ENCODE data around the gene C1RL.
A peak's percentile ranks its signal among the peaks of the same experiment; 100 is the strongest.

C1RL gene

DNA sequence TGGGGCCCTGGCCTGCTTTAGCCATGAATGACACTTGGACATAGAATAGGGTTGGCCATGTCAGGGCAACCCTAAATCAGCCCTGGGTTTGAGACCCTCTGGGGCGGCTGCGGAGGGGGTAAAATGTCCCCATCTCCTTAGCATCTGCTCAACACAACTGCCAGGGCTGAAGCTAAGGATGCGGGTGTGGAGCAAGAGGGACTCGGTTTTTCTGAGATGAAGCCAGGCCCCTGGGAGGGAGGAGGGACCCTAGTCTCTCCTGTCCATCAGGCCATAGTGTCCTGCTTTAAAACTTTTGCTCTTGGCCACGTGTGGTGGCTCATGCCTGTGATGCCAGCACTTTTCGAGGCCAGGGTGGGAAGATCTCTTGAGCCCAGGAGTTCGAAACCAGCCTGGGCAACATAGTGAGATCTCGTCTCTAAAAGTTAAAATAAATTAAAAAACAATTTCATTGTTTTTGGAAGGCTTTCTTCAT, 16.0 kb downstream of the C1RL start:
- H3K4me3 ChIP-seq (ENCODE audit: low read depth, low read length) = no peak overlapping the region
- no peak for DNase-seq (ENCODE audit: low read depth)
- TF ChIP-seq, protein P1, sequence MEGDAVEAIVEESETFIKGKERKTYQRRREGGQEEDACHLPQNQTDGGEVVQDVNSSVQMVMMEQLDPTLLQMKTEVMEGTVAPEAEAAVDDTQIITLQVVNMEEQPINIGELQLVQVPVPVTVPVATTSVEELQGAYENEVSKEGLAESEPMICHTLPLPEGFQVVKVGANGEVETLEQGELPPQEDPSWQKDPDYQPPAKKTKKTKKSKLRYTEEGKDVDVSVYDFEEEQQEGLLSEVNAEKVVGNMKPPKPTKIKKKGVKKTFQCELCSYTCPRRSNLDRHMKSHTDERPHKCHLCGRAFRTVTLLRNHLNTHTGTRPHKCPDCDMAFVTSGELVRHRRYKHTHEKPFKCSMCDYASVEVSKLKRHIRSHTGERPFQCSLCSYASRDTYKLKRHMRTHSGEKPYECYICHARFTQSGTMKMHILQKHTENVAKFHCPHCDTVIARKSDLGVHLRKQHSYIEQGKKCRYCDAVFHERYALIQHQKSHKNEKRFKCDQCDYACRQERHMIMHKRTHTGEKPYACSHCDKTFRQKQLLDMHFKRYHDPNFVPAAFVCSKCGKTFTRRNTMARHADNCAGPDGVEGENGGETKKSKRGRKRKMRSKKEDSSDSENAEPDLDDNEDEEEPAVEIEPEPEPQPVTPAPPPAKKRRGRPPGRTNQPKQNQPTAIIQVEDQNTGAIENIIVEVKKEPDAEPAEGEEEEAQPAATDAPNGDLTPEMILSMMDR (IDR thresholded peaks at IDR 0.05; ENCODE audit: low read depth, low read length, missing control alignments) = no peak

DNA sequence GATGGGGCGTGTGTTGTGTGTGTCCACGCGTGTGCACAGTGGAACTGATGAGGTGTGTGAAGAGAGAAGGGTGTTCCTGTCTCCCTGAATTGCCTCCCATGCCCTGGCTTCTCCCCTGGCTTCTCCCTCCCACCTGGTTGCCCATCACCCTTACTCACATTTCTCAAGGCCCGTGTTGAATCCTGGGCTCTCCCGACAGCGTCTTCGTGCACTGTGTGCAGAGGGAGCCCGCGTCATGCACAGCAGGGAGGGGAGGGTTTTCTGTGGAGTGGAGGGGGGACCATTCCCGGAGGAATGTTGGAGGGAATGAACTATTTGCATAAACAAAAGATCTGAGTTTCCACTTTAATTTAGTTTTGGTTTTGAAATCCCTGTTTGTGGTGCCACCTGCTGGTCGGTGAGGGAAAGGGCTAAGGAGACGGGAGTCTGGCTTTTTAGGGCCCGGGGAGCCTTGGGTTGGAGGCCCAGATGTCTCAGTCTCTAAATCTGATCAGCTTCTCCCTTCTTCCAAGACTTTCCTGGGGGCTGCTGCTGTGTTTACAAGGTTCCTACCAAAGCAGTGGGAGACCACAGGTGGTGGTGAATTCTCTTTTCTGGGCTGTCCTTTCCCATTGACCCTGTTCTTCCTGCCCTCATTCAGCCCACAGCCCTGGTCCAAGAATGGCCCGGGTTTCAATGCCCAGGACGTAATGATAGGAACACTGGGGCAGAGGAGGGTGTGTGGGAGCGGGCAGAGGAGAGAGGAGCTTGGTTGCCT, 16.6 kb downstream of the C1RL start, which contains the start of gene C1R:
TSS of gene C1R (minus strand) at position 217 of the 757 bp plus-strand sequence. CDS start at position 160, 57 bp downstream.
- TF ChIP-seq, protein P1 (IDR thresholded peaks at IDR 0.05; ENCODE audit: low read depth, low read length, missing control alignments) = peak; percentile 90
- DNase-seq (ENCODE audit: low read depth) = no peak
- H3K4me3 ChIP-seq (ENCODE audit: low read depth, low read length) = peak within 1 kb of the TSS; percentile 28

DNA sequence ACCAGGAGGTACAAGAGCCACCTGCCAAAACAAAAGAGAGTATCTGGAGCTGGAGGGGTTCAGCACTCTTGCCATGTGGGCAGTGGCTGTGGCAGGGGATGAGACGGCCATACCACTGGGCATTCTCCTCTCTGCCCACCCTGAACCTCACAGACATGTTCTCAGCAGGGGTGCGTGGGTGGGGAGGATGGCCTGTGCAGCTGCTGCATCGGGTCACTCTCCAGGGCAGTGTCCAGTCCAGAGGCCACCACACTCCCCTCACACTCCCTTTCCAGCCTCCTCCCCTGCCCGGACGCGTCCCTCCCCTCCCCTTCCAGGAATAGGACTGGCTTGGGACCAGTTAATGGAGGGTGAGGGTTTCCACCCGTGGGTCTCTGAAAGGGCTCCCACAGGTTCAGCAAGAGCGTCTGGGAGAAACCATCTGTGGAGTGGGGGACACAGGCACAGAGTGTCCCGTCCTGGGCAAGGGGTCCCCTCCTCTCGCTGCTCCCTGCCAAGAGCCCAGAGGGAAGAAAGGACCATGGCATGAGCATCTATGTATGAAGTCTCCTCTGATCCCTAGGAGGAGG, 17.3 kb downstream of the C1RL start:
- peak overlapping the region; percentile 28 for H3K4me3 ChIP-seq (ENCODE audit: low read depth, low read length)
- DNase-seq (ENCODE audit: low read depth) = no peak
- TF ChIP-seq, protein P1 (IDR thresholded peaks at IDR 0.05; ENCODE audit: low read depth, low read length, missing control alignments) = no peak

DNA sequence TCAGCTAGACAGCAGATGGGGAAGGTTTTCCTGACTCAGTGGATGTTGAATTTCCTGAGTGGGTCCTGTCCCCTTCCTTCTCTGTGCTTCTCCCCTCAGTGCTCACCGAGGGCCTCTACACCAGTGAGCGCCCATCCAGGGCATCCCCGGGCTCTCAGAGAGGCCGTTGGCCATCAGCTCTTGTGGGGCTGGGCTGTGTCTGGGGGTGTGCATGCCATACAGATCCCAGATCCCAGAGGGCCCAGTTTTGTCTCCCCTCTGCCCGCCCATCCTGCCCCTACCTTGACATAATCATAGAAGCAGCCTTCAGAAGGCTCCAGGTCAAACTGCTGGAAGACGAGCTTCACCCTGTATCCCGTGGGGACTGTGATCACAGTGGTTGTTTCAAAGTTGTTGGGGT, 17.8 kb downstream of the C1RL start:
- TF ChIP-seq, protein P1 (IDR thresholded peaks at IDR 0.05; ENCODE audit: low read depth, low read length, missing control alignments) = no peak
- DNase-seq (ENCODE audit: low read depth) = no peak
- H3K4me3 ChIP-seq (ENCODE audit: low read depth, low read length) = no peak overlapping the region

DNA sequence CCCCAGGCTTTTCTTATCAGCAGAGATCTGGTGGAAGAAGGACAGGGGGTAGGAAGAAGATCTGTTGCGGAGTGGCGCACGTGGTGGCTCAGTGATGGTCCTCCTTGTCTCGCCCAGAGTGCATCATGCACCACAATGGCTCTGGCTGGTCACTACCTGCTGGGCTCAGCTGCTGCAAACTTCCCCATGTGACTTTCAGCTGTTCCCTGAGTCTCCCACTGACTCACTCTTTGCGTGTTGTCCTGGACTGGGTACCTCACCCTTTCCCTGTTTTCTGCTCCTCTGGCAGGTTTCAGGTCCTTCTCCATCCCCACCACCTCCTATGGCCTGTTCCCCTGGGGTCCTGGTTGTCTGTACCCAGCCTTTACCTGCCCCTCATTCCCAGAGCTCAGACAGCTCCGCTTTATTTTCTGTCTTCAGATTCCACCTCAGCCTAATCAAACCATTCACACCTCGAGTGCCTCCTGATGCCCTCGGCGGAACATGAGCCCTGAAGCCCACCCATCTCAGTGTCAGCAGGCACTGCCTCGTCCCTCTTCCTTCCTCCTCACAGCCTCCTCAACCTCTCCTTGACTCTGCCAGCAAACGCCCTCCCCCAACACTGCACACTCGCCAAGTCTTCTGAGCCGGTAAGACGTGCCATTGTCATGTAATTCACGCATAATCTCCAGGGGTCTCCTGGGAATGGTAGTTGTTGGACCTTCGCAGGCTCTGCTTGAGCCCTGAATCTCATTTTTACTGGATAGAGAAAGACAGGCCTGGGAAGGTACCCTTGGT, 18.6 kb downstream of the C1RL start:
- TF ChIP-seq, protein P1 (IDR thresholded peaks at IDR 0.05; ENCODE audit: low read depth, low read length, missing control alignments) = no peak
- H3K4me3 ChIP-seq (ENCODE audit: low read depth, low read length) = no peak overlapping the region
- no peak for DNase-seq (ENCODE audit: low read depth)

DNA sequence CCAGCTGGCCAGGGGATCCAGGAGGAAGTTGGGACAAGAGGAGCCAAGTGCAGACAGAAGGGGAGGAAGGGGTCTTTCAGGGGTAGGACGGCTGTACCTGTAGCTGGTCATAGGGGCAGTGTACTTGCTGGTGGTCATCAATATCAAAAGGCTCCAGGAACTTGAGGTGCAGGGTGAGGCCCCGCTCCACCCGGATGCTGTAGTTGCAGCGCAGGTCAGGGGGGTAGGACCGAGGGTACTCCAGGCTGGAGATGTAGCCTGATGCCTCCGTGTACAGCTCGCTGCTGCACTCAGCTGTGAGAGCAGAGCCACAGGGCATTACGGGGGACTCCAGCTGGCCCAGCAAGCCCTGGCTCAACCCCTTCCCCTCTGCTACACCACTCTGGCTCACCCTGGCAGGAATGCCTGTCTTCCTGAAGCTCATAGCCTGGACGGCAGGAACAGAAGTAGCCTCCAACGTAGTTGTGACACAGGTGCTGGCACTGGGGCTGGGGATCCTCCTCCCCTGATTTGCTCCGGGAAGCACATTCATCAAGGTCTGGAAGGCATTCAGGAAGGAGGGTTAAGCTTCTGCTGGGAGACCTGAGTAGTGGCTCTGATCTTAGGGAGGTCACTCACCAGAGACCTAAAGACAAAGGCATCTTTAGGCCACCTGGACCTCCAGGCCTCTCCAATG, 19.7 kb downstream of the C1RL start:
- DNase-seq (ENCODE audit: low read depth) = no peak
- TF ChIP-seq, protein P1 (IDR thresholded peaks at IDR 0.05; ENCODE audit: low read depth, low read length, missing control alignments) = no peak

More for the DNA sequence above, 19.7 kb downstream of the C1RL start:
- no peak overlapping the region for H3K4me3 ChIP-seq (ENCODE audit: low read depth, low read length)

Data from GM12864 (cell line).